AG04449 (cell line): ENCODE results near the gene SELENOF.
A peak's percentile ranks its signal among the peaks of the same experiment; 100 is the strongest.

Experiments
- CTCF ChIA-PET: fragments of 350-600 bp; formaldehyde crosslinking; extraction: SDS; loops from one replicate; lab custom pipeline; 2021; ENCODE audit warnings: antibody characterized with exemption; lab: Yijun Ruan, JAX
- POLR2A ChIA-PET: fragments of 400-600, 350-600 bp; formaldehyde crosslinking; extraction: SDS; loops from one replicate; lab custom pipeline; 2020; ENCODE audit warnings: antibody characterized with exemption, inconsistent platforms; lab: Yijun Ruan, JAX
- DNase-seq: peaks from one replicate; pipeline ENCODE4 v3.0.0-alpha.2; 2010; ENCODE audit warnings: low read depth, low spot score
- H3K4me3 ChIP-seq: 2 replicates; pipeline ENCODE4 v1.5.1; 2011; ENCODE audit warnings: low read depth, mild to moderate bottlenecking, control low read depth, low read length
- TF ChIP-seq, protein P1 (sequence below): IDR thresholded peaks from one replicate; pipeline ENCODE4 v1.5.1; 2011; ENCODE audit warnings: mild to moderate bottlenecking, moderate library complexity, low read length, control low read depth, inconsistent platforms; ENCODE audit not compliant: insufficient read depth; ENCODE audit errors: missing control alignments

Gene SELENOF

DNA sequence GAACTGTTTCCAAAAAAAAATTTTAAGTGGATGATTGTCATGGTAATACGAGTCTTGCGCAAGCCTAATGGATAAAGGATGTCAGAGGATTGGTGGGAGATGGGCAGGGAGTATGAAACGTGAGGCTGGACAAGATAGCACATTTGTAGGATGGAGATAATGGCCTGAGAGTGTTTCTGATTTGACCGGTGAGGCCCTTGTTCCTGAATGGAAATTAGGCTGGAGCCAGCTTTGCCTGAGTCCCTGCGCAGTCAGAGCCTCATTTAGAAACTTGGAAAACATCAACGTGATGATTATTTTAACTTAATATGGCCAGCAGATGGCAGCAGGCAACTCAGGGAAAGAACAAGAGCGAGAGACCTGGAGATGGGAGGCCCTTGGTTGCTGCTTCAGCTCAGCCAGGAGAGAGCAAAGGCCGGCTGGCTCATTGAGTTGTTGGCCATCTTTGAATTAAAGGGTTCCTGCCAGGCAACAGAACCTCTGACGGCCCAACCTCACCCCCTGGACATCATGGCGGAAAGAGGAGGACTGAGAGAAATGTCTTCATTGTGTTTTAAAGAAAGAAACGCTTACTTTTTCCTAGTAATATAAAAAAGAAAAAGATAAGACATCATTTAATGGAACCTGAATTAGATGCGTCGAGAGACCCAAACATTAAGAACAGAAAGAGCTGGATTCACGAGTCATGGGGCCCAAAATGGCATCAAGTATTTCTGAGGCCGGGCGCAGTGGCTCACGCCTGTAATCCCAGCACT, 80.3 kb downstream of the SELENOF start:
- peak; percentile 45 for DNase-seq
- ChIA-PET POLR2A (no interaction called here), CTCF (interaction anchor here (0.9 to 5.8 kb wide), 34 partner anchors 9 to 450 kb away, joined by 3 to 92 read pairs (median 4); partner anchors contain the start of genes HS2ST1 and SH3GLB1)
- no peak overlapping the region for H3K4me3 ChIP-seq
- TF ChIP-seq, protein P1, sequence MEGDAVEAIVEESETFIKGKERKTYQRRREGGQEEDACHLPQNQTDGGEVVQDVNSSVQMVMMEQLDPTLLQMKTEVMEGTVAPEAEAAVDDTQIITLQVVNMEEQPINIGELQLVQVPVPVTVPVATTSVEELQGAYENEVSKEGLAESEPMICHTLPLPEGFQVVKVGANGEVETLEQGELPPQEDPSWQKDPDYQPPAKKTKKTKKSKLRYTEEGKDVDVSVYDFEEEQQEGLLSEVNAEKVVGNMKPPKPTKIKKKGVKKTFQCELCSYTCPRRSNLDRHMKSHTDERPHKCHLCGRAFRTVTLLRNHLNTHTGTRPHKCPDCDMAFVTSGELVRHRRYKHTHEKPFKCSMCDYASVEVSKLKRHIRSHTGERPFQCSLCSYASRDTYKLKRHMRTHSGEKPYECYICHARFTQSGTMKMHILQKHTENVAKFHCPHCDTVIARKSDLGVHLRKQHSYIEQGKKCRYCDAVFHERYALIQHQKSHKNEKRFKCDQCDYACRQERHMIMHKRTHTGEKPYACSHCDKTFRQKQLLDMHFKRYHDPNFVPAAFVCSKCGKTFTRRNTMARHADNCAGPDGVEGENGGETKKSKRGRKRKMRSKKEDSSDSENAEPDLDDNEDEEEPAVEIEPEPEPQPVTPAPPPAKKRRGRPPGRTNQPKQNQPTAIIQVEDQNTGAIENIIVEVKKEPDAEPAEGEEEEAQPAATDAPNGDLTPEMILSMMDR: peak; percentile 55

DNA sequence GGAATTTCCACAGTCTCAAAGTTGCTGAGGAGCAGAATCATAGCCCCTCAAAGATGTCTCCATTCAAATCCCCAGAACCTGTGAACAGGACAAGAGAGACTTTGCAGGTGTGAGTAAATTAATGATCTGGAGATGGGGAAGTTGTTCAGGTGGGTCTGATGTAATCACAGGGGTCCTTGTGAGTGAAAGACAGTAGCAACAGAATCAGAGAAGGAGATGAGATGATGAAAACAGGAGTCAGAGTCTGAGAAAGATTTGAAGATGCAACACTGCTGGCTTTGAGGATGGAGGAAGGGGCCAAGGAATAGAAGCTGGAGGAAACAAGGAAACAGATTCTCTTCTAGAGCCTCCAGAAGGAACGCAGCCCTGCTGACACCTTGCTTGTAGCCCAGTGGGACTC, 81.5 kb downstream of the SELENOF start:
- no peak for DNase-seq
- ChIA-PET CTCF (interaction anchor here (1.0 to 5.8 kb wide), 7 partner anchors 9 to 251 kb away, joined by 3 to 92 read pairs (median 8); no protein-coding TSS in a partner anchor), POLR2A (no interaction called here)
- TF ChIP-seq, protein P1: no peak
- no peak overlapping the region for H3K4me3 ChIP-seq

DNA sequence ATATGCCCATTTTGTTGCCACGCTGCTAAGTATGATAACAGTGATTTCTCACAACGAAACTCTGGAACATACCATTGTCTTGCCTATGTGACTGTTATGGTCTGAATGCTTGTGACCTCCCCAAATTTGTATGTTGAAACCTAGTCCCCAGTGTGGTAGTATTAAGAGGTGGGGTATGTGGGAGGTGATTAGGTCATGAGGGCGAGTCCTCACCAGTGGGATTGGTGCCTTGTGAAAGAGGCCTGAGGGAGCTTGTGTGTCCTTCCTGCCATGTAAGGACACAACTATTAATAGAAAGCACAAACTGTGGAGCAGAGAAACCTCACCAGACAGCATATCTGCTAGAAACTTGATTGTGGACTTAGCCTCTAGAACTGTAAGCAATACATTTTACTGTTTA, 84.6 kb downstream of the SELENOF start:
- ChIA-PET POLR2A (no interaction called here), CTCF (interaction anchor here (0.9 to 2.6 kb wide), 3 partner anchors 11 to 254 kb away, joined by 4 to 14 read pairs (median 5); no protein-coding TSS in a partner anchor)
- TF ChIP-seq, protein P1: no peak
- no peak overlapping the region for H3K4me3 ChIP-seq
- no peak for DNase-seq

DNA sequence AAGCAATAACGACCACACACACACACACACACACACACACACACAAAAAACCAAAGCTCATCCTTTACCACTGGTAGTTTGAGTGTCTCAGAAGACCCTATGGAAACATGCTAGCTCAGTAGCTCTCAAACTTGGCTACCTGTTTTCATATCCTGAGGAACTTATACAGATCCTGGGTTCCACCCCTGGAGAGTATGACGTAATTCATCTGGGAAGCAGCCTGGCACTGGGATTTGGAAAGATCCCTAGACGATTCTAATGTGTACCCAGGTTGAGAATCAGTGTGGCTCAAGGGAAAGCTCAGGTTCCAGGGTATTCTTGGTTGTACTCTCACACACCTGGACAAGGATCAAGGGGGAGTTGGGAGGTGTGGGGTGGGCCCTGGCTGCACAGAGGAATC, 85.9 kb downstream of the SELENOF start:
- ChIA-PET CTCF (no interaction called here), POLR2A (no interaction called here)
- H3K4me3 ChIP-seq: no peak overlapping the region
- DNase-seq: no peak
- TF ChIP-seq, protein P1: no peak

DNA sequence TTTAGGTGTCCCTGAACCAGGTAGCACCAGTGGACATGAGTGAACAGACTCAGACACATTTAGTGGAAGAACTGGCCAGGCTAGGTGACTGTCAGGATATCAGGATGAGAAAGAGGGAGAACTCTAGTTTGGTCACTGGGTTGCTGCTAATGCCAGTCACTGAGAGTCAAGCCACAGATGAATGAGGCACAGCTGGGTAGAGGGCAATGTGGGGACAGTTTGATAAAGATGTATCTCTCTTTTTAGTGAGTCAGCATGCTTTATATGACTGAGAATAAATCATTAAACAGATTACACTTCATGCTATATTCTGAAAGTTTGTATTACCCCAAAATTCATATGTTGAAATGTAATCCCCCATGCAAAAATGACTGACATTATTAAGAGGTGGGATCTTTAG, 87.1 kb downstream of the SELENOF start:
- ChIA-PET CTCF (interaction anchor here (0.7 to 2.1 kb wide), 2 partner anchors 138 to 258 kb away, joined by 3 to 8 read pairs; no protein-coding TSS in a partner anchor), POLR2A (no interaction called here)
- TF ChIP-seq, protein P1: no peak
- H3K4me3 ChIP-seq: no peak overlapping the region
- DNase-seq: no peak

DNA sequence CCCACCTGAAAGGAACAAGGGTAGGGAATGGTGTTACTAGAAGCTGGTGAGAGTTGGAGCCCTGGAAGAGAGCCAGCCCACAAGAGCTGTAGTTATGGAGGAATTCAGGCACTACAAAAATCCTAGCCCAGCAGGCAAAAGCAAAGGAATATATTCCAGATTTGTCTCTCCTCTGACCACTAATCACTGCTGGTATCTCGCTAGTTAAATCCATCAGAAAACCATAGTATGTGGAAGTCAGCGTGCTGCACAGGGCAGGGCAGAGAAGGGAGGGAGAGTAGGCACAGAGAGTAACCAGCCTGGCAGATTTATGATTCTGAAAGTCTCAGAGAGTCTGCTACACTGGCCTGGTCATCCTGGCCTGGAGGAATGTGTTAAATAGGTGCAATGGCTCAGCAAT, 88.6 kb downstream of the SELENOF start:
- ChIA-PET CTCF (interaction anchor here (1.1 to 2.1 kb wide), 6 partner anchors 8 to 259 kb away, joined by 3 to 8 read pairs (median 5); no protein-coding TSS in a partner anchor), POLR2A (no interaction called here)
- no peak overlapping the region for H3K4me3 ChIP-seq
- TF ChIP-seq, protein P1: no peak
- DNase-seq: peak; percentile 7
